Transverse colon (tissue), 3 donors: ENCODE results near the gene LRRC14B.

ENCODE experiments used
- EP300 ChIP-seq: sonication (generic); formaldehyde crosslinking; IDR thresholded peaks from one replicate; pipeline ENCODE4 v1.6.1; 2017; ENCODE audit warnings: antibody characterized with exemption, low read depth
- TF ChIP-seq, protein P1 (sequence below), 5 experiments: fragments of 200-600 bp in 3 of 5; fragments of 450-650 bp in 2 of 5; sonication (generic) in 3 of 5; IDR thresholded peaks; 1 replicate in 2 of 5; 2 replicates in 3 of 5; pipeline ENCODE4 v1.5.1; 2016 to 2017; ENCODE audit warnings: antibody characterized with exemption in 5 of 5, inconsistent platforms in 3 of 5, mild to moderate bottlenecking in 2 of 5, moderate library complexity in 1 of 5

DNA sequence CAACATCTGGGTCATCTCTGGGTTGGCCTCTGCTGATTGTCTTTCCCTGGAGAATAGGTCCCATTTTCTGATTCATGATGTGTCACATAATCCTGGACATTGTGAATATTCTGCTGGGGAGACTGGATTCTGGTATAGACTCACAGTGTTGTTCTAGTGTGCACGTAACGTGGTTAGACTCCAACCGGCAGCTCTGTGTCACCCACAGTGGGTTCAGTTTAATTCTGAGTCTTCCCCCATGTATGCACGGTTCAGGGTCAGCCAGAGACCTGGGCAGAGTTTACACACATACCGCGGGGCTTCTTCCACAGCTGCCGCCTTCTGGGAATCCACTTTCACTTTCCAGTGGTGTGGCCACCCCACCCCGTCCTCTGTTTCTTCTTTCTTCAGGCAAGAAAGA, 38.0 kb upstream of the LRRC14B start:
- TF ChIP-seq EP300: no peak
- TF ChIP-seq, protein P1, sequence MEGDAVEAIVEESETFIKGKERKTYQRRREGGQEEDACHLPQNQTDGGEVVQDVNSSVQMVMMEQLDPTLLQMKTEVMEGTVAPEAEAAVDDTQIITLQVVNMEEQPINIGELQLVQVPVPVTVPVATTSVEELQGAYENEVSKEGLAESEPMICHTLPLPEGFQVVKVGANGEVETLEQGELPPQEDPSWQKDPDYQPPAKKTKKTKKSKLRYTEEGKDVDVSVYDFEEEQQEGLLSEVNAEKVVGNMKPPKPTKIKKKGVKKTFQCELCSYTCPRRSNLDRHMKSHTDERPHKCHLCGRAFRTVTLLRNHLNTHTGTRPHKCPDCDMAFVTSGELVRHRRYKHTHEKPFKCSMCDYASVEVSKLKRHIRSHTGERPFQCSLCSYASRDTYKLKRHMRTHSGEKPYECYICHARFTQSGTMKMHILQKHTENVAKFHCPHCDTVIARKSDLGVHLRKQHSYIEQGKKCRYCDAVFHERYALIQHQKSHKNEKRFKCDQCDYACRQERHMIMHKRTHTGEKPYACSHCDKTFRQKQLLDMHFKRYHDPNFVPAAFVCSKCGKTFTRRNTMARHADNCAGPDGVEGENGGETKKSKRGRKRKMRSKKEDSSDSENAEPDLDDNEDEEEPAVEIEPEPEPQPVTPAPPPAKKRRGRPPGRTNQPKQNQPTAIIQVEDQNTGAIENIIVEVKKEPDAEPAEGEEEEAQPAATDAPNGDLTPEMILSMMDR (IDR thresholded peaks at IDR 0.05): no peak
